ENCODE results near the gene UQCRC2. TPM values are rescaled to one million over a fixed set of nuclear protein-coding genes. Genes with fewer than 3 reads are reported as not detected.

The UQCRC2 gene
- total and polyA plus RNA-seq, 9 donors = 101 to 325 (median 164) TPM

DNA sequence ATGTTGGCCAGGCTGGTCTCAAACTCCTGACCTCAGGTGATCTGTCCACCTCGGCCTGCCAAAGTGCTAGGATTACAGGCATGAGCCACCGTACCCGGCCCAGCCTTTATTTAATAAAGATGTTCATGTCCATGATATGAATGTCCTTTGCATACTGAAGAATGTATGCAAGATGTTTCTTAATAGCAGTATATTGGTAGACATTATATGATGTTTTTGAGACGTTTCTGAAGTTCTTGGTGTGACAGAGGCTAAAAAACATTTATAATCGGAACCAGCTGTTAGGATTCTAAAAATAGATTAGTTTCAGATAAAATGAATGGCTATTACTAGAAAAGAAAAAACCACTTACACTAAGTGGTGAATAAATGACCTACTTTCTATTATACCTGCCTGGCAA lies 36.0 kb downstream of the UQCRC2 start:
- intact Hi-C loops (cut with DNase I) = no loop called here
- Histone ChIP-seq H3K27ac (no peak overlapping the region), H3K36me3 (no peaks in the 10 kb centered on the region), H3K4me3 (no peak overlapping the region), H3K9me3 (no peaks in the 10 kb centered on the region), H3K27me3 (no peaks in the 10 kb centered on the region), H3K4me1 (ENCODE audit: insufficient read depth) (peaks cover 2% of the 10 kb centered on the region)
- TF ChIP-seq, protein P1, sequence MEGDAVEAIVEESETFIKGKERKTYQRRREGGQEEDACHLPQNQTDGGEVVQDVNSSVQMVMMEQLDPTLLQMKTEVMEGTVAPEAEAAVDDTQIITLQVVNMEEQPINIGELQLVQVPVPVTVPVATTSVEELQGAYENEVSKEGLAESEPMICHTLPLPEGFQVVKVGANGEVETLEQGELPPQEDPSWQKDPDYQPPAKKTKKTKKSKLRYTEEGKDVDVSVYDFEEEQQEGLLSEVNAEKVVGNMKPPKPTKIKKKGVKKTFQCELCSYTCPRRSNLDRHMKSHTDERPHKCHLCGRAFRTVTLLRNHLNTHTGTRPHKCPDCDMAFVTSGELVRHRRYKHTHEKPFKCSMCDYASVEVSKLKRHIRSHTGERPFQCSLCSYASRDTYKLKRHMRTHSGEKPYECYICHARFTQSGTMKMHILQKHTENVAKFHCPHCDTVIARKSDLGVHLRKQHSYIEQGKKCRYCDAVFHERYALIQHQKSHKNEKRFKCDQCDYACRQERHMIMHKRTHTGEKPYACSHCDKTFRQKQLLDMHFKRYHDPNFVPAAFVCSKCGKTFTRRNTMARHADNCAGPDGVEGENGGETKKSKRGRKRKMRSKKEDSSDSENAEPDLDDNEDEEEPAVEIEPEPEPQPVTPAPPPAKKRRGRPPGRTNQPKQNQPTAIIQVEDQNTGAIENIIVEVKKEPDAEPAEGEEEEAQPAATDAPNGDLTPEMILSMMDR (IDR thresholded peaks at IDR 0.05) = no peak
- TF ChIP-seq POLR2A (IDR thresholded peaks at IDR 0.05) (no peak), EP300 (IDR thresholded peaks at IDR 0.05) (no peak)
- DNase-seq = no peak
- WGBS, 3 donors = 33 to 44% (median 37%) methylated on average over 5 of the region's 5 CpGs

DNA sequence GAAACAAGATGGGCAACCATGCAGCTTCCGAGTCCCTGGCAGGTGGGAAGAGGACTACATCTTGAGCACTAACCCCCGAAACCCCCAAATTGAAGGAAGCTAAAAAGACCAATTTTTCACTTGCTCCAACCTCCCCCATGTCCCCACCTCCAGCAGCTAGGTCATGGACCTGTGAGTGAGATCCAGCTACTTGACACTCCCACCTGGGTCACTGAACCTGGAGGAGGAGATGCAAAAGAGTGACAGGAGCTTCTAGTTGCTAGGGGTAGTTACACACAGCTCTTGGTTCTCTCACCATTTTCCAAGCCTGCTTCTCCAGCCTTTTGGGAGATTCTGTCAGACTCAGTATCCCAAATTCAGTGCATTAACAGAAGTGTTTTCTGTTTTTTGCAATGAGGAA lies 36.6 kb downstream of the UQCRC2 start:
- H3K4me1 ChIP-seq (ENCODE audit: insufficient read depth) = peaks cover 2% of the 10 kb centered on the region
- H3K27ac ChIP-seq = no peak overlapping the region
- no peaks in the 10 kb centered on the region for H3K36me3 ChIP-seq
- TF ChIP-seq EP300 (IDR thresholded peaks at IDR 0.05) = no peak
- H3K27me3 ChIP-seq = no peaks in the 10 kb centered on the region
- no peaks in the 10 kb centered on the region for H3K9me3 ChIP-seq
- H3K4me3 ChIP-seq = no peak overlapping the region
- WGBS, 3 donors = 72 to 89% (median 73%) methylated on average over 2 of the region's 2 CpGs
- intact Hi-C loops (cut with DNase I) = no loop called here
- no peak for DNase-seq

DNA sequence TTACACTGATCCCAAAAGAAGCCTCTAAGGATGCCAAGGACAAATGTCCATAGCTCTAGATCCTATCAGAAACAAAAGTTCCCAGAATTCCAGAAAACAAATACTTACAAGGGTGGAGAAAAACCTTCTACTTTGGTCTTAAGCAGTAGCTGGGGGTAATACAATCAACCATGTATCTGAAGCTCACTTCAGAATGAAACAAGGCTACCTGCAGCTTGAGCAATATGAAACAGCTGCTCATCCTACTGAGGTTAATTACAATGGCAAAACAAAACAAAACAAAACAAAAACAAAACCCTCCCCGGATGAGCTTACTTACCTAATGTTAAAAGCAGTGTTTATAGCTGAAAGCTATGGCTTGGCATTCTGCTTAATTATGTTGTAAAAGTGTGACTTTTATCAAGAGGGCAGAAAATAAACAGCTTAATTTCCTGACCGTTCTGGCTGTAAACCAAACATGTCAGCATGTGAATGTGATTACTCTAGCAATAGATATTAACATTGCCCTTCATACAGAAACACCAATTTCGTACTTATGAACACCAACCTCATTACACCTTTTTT lies 37.3 kb downstream of the UQCRC2 start:
- DNase-seq = no peak
- TF ChIP-seq, protein P1 (IDR thresholded peaks at IDR 0.05) = no peak
- TF ChIP-seq POLR2A (IDR thresholded peaks at IDR 0.05) = no peak
- no peak for TF ChIP-seq EP300 (IDR thresholded peaks at IDR 0.05)
- intact Hi-C loops (cut with DNase I) = no loop called here
- Histone ChIP-seq H3K9me3 (no peaks in the 10 kb centered on the region), H3K36me3 (no peaks in the 10 kb centered on the region), H3K4me3 (no peak overlapping the region), H3K4me1 (ENCODE audit: insufficient read depth) (peaks cover 2% of the 10 kb centered on the region), H3K27me3 (no peaks in the 10 kb centered on the region), H3K27ac (no peak overlapping the region)
- whole genome bisulfite sequencing, 3 donors = 24 to 33% (median 33%) methylated on average over 3 of the region's 3 CpGs

DNA sequence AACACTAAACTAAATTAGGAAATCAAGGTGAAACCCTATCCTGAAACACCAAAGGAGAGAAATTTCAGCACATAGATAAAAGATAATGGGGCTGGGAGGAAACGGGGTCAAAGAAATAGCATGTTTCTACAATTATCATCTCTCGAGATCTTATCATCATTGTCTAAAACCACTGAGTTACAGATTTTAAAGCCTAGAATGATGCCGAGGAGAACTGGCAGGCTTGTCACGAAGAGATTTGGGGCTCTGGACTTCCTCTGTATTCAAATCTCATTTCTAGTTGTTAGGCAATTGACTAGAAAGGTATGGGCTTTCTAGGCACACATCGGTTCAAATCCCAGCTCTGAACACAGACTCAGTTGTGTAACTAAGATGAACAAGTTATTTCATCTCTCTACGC lies 38.5 kb downstream of the UQCRC2 start:
- no peak for DNase-seq
- intact Hi-C loops (cut with DNase I) = no loop called here
- TF ChIP-seq, protein P1 (IDR thresholded peaks at IDR 0.05) = no peak
- no peak for TF ChIP-seq EP300 (IDR thresholded peaks at IDR 0.05)
- no peak for TF ChIP-seq POLR2A (IDR thresholded peaks at IDR 0.05)
- Histone ChIP-seq H3K4me3 (no peak overlapping the region), H3K9me3 (no peaks in the 10 kb centered on the region), H3K27me3 (no peaks in the 10 kb centered on the region), H3K27ac (no peak overlapping the region), H3K4me1 (ENCODE audit: insufficient read depth) (peaks cover 2% of the 10 kb centered on the region), H3K36me3 (no peaks in the 10 kb centered on the region)
- 79 to 82% (median 81%) methylated on average over 6 of the region's 6 CpGs for WGBS, 3 donors

DNA sequence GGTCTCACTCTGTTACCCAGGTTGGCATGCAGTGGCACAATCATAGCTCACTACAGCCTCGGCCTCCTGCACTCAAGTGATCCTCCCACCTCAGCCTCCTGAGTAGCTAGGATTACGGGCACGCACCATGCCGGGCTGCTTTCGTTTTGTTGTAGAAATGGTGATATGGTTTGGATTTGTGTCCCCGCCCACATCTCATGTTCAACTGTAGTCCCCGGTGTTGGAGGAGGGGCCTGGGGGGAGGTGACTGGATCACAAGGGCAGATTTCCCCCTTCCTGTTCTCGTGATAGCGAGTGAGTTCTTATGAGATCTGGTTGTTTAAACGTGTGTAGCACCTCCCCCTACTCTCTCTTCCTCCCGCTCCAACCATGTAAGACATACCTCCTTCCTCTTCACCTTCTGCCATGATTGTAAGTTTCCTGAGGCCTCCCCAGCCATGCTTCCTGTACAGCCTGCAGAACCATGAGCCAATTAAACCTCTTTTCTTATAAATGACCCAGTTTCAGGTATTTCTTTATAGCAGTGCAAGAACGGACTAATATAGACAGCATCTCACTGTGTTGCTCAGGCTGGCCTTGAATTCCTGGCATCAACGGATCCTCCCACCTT lies 41.8 kb downstream of the UQCRC2 start:
- H3K27ac ChIP-seq = no peak overlapping the region
- 74 to 79% (median 77%) methylated on average over 13 of the region's 13 CpGs for WGBS, 3 donors
- no peaks in the 10 kb centered on the region for H3K9me3 ChIP-seq
- no peaks in the 10 kb centered on the region for H3K4me1 ChIP-seq (ENCODE audit: insufficient read depth)
- no peak overlapping the region for H3K4me3 ChIP-seq
- no peak for DNase-seq
- TF ChIP-seq POLR2A (IDR thresholded peaks at IDR 0.05) (no peak), EP300 (IDR thresholded peaks at IDR 0.05) (no peak)
- TF ChIP-seq, protein P1 (IDR thresholded peaks at IDR 0.05) = no peak
- no peaks in the 10 kb centered on the region for H3K36me3 ChIP-seq
- no peaks in the 10 kb centered on the region for H3K27me3 ChIP-seq
- intact Hi-C loops (cut with DNase I) = no loop called here
